Breast epithelium (tissue), 4 donors: Measurements from ENCODE around the gene ART5. TPM values are rescaled to one million over a fixed set of nuclear protein-coding genes. Genes with fewer than 3 reads are reported as not detected.

Experiments
- DNase-seq, 2 donors: peaks; one replicate each; pipeline ENCODE4 v3.0.0-alpha.2; 2019; ENCODE audit warnings: low spot score in 2 of 2
- H3K27ac ChIP-seq, 2 donors: fragments of 200-600 bp; sonication (generic) in 1 of 2; one replicate each; pipeline ENCODE4 v1.5.1; 2016 to 2019; ENCODE audit warnings: mild to moderate bottlenecking in 1 of 2
- H3K27me3 ChIP-seq, 2 donors: fragments of 200-600 bp; sonication (generic) in 1 of 2; one replicate each; pipeline versions ENCODE4 v1.5.1 to v1.6.0; 2017 to 2019; ENCODE audit warnings: control low read depth in 1 of 2, mild to moderate bottlenecking in 1 of 2
- H3K36me3 ChIP-seq: fragments of 200-600 bp; one replicate; pipeline ENCODE4 v1.5.1; 2019
- H3K4me1 ChIP-seq, 2 donors: fragments of 200-600 bp; sonication (generic); one replicate each; pipeline ENCODE4 v1.5.1; 2016 to 2019; ENCODE audit warnings: control low read depth in 1 of 2
- H3K4me3 ChIP-seq, 3 donors: fragments of 200-600 bp; sonication (generic); 1 replicate in 2 of 3; 2 replicates in 1 of 3; pipeline ENCODE4 v1.5.1; 2016 to 2019; ENCODE audit warnings: mild to moderate bottlenecking in 3 of 3, moderate library complexity in 2 of 3
- H3K9me3 ChIP-seq, 2 donors: fragments of 200-600 bp; sonication (generic) in 1 of 2; one replicate each; pipeline ENCODE4 v1.5.1; 2016 to 2019; ENCODE audit warnings: control low read depth in 1 of 2
- CTCF ChIP-seq, 3 donors: fragments of 450-650 bp; IDR thresholded peaks; one replicate each; pipeline ENCODE4 v1.5.1; 2016 to 2017; ENCODE audit warnings: antibody characterized with exemption in 3 of 3, mild to moderate bottlenecking in 3 of 3, moderate library complexity in 3 of 3
- POLR2A ChIP-seq: fragments of 450-650 bp; IDR thresholded peaks from one replicate; pipeline ENCODE4 v1.6.1; 2016; ENCODE audit warnings: antibody characterized with exemption, mild to moderate bottlenecking, moderate library complexity
- POLR2AphosphoS5 ChIP-seq, 3 donors: sonication (generic); formaldehyde crosslinking; IDR thresholded peaks; one replicate each; pipeline ENCODE4 v1.6.1; 2017; ENCODE audit warnings: antibody characterized with exemption in 3 of 3
- intact Hi-C: fragments of 100-400 bp; cut with DNase I; formaldehyde crosslinking; loops from one replicate; pipeline ENCODE4 v1.15.1; 2023; ENCODE audit warnings: low total_unique reads
- total RNA-seq, 3 donors: library from RNA; depleted of rRNA; stranded (reverse); fragments of >200 nt; gene quantifications; one replicate each; pipeline ENCODE4 v1.1.0, GENCODE V29; 2016

The ART5 gene
- total RNA-seq, 3 donors from 2014 or later: 1.3 to 3.3 TPM; not detected in 1

- DNase-seq: no peak
Measured at GRCh38 chr11:3638513-3638912, 3.3 kb downstream of the ART5 start.

GRCh38 chr11:3637201-3637600 lies 4.6 kb downstream of the ART5 start:
- intact Hi-C loops: no loop called here
- Histone ChIP-seq H3K4me1 (no peaks in the 10 kb centered on the region), H3K4me3 (no peak overlapping the region), H3K36me3 (no peaks in the 10 kb centered on the region), H3K27me3 (no peaks in the 10 kb centered on the region), H3K9me3 (no peaks in the 10 kb centered on the region), H3K27ac (no peak overlapping the region)
- TF ChIP-seq POLR2AphosphoS5 (IDR thresholded peaks at IDR 0.05) (no peak), CTCF (IDR thresholded peaks at IDR 0.05) (no peak), POLR2A (no peak)
- no peak for DNase-seq

More at GRCh38 chr11:3638513-3638912, 3.3 kb downstream of the ART5 start:
- intact Hi-C loops: no loop called here
- Histone ChIP-seq H3K27ac (no peak overlapping the region), H3K27me3 (no peaks in the 10 kb centered on the region), H3K9me3 (no peaks in the 10 kb centered on the region), H3K4me3 (no peak overlapping the region), H3K4me1 (no peaks in the 10 kb centered on the region), H3K36me3 (no peaks in the 10 kb centered on the region)
- TF ChIP-seq POLR2A (no peak), POLR2AphosphoS5 (IDR thresholded peaks at IDR 0.05) (no peak), CTCF (IDR thresholded peaks at IDR 0.05) (no peak)

- no peaks in the 10 kb centered on the region for H3K36me3 ChIP-seq
- DNase-seq: no peak
- no peak overlapping the region for H3K4me3 ChIP-seq
- H3K27me3 ChIP-seq: no peaks in the 10 kb centered on the region
- no peaks in the 10 kb centered on the region for H3K9me3 ChIP-seq
- intact Hi-C loops: no loop called here
- H3K4me1 ChIP-seq: no peaks in the 10 kb centered on the region
- no peak overlapping the region for H3K27ac ChIP-seq
- no peak for TF ChIP-seq POLR2AphosphoS5 (IDR thresholded peaks at IDR 0.05)
Measured at GRCh38 chr11:3635641-3636375, 6.0 kb downstream of the ART5 start.

GRCh38 chr11:3632070-3632660 lies 9.6 kb downstream of the ART5 start:
- no peak for DNase-seq
- Histone ChIP-seq H3K4me3 (no peak overlapping the region), H3K9me3 (no peaks in the 10 kb centered on the region), H3K4me1 (no peaks in the 10 kb centered on the region), H3K36me3 (no peaks in the 10 kb centered on the region), H3K27ac (no peak overlapping the region), H3K27me3 (no peaks in the 10 kb centered on the region)
- intact Hi-C loops: no loop called here
- TF ChIP-seq CTCF (IDR thresholded peaks at IDR 0.05): no peak
- no peak for TF ChIP-seq POLR2A
- TF ChIP-seq POLR2AphosphoS5 (IDR thresholded peaks at IDR 0.05): no peak

- H3K27me3 ChIP-seq: no peaks in the 10 kb centered on the region
- H3K4me1 ChIP-seq: no peaks in the 10 kb centered on the region
- H3K27ac ChIP-seq: no peak overlapping the region
- no peaks in the 10 kb centered on the region for H3K36me3 ChIP-seq
- TF ChIP-seq CTCF (IDR thresholded peaks at IDR 0.05): no peak
- TF ChIP-seq POLR2AphosphoS5 (IDR thresholded peaks at IDR 0.05): no peak
- no peak for TF ChIP-seq POLR2A
- intact Hi-C loops: no loop called here
- no peak overlapping the region for H3K4me3 ChIP-seq
- no peaks in the 10 kb centered on the region for H3K9me3 ChIP-seq
- DNase-seq: no peak
Measured at GRCh38 chr11:3631331-3631730, 10.5 kb downstream of the ART5 start.
